Right ventricle myocardium superior (tissue), 1 donor: ENCODE data around the gene PRKAG3. TPM values are rescaled to one million over a fixed set of nuclear protein-coding genes. Genes with fewer than 3 reads are reported as not detected.
"Not testable (repeated sequence)": the region's sequence is repeated elsewhere in the genome, so short reads cannot be mapped to it uniquely, and the experiment has no call there.

ENCODE experiments used
- ATAC-seq: fragments of 200-7000 bp; cut with Tn5 transposase; one replicate; pipeline ENCODE4 v1.9.1; 2020; ENCODE audit warnings: mild to moderate bottlenecking; ENCODE audit not compliant: poor library complexity
- DNase-seq: peaks from one replicate; pipeline ENCODE4 v3.0.0-alpha.2; 2020
- intact Hi-C: fragments of 100-400 bp; cut with DNase I; formaldehyde crosslinking; loops from one replicate; pipeline ENCODE4 v1.11.2; 2022
- total RNA-seq: library from RNA; stranded (reverse); fragmentation: NEBNext Ultra II Directional; extraction: Animal tissue kit (Norgen Biotek cat#: 25700); gene quantifications from one replicate; pipeline ENCODE4 v1.2.1, GENCODE V29; 2021
- donor health status: DM: no; HTN: yes; CAD: no; lungs with severe emphysema.

PRKAG3 gene
- total RNA-seq, 1 donor from 2014 or later: not detected

- DNase-seq: no peak
- intact Hi-C loops: no loop called here
- ATAC-seq: no peak
These were observed 29.1 kb downstream of the PRKAG3 start for GRCh38 chr2:218802386-218802994.

GRCh38 chr2:218799990-218800389, 31.6 kb downstream of the PRKAG3 start:
- DNase-seq: no peak
- intact Hi-C loops: no loop called here
- ATAC-seq: no peak

GRCh38 chr2:218798767-218799504, 32.7 kb downstream of the PRKAG3 start:
- ATAC-seq (no peak), DNase-seq (no peak)
- intact Hi-C loops: no loop called here

- DNase-seq: no peak
- ATAC-seq: no peak
- intact Hi-C loops: no loop called here
These were observed 34.9 kb downstream of the PRKAG3 start for GRCh38 chr2:218796691-218797090.

- intact Hi-C loops: no loop called here
- ATAC-seq (no peak), DNase-seq (no peak)
These were observed 39.2 kb downstream of the PRKAG3 start for GRCh38 chr2:218792433-218792832.

- intact Hi-C loops: no loop called here
- peak; percentile 39 for ATAC-seq
These were observed 42.9 kb downstream of the PRKAG3 start for GRCh38 chr2:218788529-218789255.

GRCh38 chr2:218786133-218786532, 45.5 kb downstream of the PRKAG3 start:
- intact Hi-C loops: no loop called here
- ATAC-seq (no peak), DNase-seq (no peak)

More at GRCh38 chr2:218788529-218789255, 42.9 kb downstream of the PRKAG3 start:
- DNase-seq: no peak

- DNase-seq (no peak), ATAC-seq (no peak)
- intact Hi-C loops: no loop called here
These were observed 46.5 kb downstream of the PRKAG3 start for GRCh38 chr2:218785103-218785502.

- no peak for DNase-seq
- no peak for ATAC-seq
- intact Hi-C loops: no loop called here
These were observed 47.9 kb downstream of the PRKAG3 start for GRCh38 chr2:218783688-218784087.

- intact Hi-C loops: no loop called here
- peak; percentile 45 for ATAC-seq
- no peak for DNase-seq
These were observed 49.1 kb downstream of the PRKAG3 start for GRCh38 chr2:218782528-218782844.

- intact Hi-C loops: no loop called here
- peak; percentile 77 for DNase-seq
- ATAC-seq: peak; percentile 92
These were observed 49.7 kb downstream of the PRKAG3 start, which contains the start of gene CYP27A1 for GRCh38 chr2:218781691-218782527. Gene CYP27A1 (plus strand): TSS chr2:218782147. CDS start chr2:218782183, 36 bp downstream.

- no peak for DNase-seq
- no peak for ATAC-seq
- intact Hi-C loops: no loop called here
These were observed 50.5 kb downstream of the PRKAG3 start for GRCh38 chr2:218780851-218781690.

- no peak for DNase-seq
- intact Hi-C loops: no loop called here
- ATAC-seq: no peak
These were observed 51.6 kb downstream of the PRKAG3 start for GRCh38 chr2:218780046-218780445.

- intact Hi-C loops: no loop called here
- ATAC-seq (no peak), DNase-seq (no peak)
These were observed 54.2 kb downstream of the PRKAG3 start for GRCh38 chr2:218777276-218777990.

- DNase-seq: no peak
- no peak for ATAC-seq
- intact Hi-C loops: no loop called here
These were observed 55.1 kb downstream of the PRKAG3 start for GRCh38 chr2:218776488-218776887.

GRCh38 chr2:218773881-218774280, 57.7 kb downstream of the PRKAG3 start:
- DNase-seq: no peak
- no peak for ATAC-seq
- intact Hi-C loops: no loop called here

- ATAC-seq, DNase-seq, intact Hi-C loops: not testable (repeated sequence)
These were observed 58.8 kb downstream of the PRKAG3 start for GRCh38 chr2:218772759-218773158.
